ENCODE measurements around the gene NFIX.

Gene NFIX

DNA sequence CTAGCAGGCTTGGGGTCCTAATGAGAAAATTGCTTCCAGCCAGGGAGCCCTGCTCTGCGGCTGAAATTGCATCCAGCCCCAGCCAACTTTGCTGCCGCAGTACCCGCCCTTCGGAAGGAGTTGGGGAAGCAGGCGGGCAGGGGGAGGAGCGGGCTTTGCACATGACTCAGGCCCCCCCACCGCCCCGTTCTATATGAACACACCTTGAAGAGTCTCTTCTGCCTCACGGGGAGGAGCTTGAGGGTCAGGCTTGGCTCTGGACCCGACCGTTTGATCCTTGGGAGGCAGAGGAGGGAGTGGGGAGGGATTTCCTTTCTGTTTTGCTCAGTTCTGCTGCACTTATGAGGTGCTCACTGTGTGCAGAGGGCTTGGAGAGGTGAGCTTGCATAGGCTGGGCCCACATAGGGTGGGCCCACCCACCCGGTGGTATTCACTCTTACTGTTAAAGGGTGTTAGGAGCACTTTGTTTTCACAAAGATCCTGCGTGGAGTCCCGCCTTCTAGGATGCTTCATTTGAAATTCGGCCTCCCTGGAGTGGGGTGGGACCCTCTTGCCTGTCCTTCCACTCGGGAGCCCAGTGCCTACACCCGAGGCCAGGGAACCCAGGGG lies 60.9 kb downstream of the NFIX start:
- DNase-seq (ENCODE audit: low read depth), result no peak

DNA sequence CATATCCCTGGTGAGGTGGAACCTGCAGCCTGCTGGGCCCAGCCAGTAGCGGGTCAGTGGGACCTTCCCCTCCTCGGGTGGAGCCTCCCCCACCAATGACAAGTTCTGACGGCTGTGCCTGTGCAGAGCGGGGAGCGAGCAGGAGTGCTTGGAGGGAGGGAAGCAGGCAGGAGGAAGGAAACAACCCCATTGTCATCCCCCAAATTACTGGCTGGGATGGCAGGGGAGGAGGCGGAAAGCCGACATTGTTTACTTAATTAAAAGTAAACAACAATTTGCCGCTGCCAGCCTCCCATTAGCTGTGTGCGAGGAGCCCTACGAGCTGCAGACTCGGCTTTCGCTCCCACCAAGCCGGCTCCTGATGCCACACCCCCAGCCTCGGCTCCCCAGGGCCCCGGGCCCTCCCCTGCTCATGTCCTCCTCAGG lies 61.9 kb downstream of the NFIX start:
- no peak for DNase-seq (ENCODE audit: low read depth)

DNA sequence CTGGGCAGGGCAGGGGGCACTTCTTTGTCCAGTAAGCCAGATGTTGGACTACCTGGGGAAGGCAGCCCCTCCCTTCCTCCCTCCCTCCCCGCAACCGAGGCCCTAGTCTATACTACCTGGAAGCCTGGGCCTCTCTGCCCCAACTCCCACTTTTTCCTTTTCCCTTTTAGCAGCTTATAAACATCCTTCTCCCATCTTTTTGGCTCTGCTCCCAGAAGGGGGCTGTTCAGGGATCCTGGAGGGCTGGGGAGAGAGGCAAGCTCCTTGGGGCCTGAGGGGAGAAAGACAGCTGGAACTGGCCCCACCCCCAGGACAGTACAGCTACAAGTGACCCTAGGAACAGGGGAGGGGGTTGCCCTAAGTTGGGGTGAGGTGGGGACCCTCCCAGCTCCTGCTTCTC lies 62.5 kb downstream of the NFIX start:
- no peak for DNase-seq (ENCODE audit: low read depth)

DNA sequence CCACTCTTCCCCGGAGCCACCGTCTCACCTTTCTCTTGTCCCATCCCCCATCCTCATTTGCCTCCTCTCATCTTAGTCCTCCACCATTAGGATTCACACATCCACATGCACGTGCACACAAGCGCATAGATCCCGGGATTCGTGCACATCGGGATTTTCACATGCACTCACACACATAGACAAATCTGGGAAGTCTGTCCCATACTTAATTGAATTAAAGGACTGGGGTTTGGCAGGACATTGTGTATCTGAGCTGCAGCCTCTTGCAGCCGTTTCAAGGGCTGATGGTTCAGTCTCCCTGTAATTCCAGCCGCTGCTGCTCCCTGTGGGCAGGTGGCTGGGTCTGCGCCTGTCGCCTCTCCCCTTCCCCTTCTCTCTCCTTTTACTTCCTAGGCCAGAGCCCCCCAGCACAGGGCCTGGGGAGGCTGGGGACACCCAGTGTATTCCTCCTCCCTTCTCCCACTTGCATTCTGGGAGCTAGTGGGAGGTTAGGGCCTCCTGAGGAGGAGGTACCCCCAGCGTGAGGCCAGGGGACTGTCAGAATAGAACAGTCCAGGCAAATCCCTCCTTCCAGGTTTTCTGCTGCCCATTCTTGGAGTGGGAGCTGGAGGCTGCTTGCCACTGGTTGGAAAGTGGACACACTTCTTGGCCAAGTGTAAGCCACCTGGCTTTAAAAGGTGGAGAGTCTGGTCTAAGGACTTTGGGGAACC lies 63.8 kb downstream of the NFIX start:
- no peak for DNase-seq (ENCODE audit: low read depth)

DNA sequence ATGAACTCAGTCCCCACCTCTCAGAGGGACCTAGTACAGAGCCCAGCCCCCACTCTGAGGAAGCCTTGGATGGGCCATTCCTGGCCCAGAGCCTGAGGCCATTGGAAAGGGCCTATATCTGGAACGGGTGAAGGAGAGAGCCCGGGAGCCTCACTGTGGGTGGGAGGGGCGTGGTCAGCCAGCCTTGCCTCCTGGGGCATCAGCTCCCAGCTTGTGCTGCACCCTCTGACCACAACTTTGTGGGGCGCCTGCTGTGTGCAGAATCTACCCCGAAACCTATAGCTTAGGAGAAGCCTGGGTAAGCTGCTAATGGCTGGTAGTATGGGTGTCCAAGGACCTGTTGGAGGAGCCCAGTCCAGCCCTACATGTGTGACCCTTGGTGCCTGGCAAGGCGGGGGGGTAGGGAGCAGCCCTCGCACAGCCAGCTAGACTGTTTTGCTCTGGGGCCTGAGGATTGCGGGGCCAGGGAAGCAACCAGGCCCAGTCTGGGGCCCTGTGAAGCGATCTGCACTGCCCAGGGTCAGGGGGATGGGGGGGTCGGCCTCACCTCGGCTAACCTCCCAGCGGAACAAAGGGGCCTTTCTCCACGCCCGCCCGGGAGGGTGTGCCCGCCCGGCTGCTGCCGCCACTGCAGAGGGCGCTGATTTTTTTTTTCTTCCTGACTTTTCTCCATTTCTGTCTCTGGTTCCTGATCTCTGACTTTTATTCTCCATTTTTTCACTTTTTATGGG lies 65.1 kb downstream of the NFIX start:
- no peak for DNase-seq (ENCODE audit: low read depth)

DNA sequence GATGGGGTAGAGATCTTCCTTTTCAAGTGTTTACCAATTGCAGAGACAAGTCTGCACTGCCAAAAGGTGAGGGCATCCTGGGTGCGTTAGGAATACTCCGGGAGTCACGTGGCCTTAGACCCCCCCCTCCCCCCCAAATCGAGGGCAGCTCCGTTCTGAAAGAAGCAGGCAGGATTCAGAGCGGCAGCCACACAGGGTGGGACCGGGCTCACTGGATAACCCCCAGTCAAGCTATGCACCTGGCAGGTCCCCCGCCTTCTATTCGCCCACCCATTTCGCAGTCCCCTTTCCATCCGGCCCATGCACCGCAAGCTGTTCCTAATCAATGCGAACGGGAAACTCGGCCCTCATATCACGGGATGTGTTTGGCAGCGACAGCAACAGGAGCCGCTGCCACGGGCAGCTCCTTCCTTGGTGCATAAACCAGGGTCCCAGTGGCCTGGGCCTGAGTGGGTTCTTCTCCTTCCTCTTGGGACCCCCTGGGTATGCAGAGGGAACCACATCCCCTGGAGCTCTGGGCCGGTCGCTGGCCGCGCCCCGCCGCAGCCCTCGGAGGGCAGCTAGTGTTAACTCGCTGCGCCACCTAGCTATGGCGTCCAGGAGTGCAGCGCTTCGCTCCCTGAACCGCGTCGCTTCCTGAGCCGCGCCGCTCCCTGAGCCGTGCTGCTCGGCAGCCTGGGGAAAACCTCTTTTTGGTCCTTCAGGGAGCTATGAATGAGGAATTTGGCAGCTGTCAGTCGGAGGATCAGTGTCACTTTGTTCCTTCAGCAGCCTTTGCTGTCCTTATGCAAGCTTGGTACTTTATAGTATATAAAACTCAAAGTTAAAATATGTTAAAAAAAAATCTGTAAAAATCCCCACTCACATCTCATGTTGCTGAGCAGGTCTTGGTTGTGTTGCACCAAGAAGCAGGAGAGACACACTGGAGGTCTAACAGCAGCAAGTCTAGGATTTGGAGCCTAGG lies 66.0 kb downstream of the NFIX start:
- peak; percentile 56 for DNase-seq (ENCODE audit: low read depth)

DNA sequence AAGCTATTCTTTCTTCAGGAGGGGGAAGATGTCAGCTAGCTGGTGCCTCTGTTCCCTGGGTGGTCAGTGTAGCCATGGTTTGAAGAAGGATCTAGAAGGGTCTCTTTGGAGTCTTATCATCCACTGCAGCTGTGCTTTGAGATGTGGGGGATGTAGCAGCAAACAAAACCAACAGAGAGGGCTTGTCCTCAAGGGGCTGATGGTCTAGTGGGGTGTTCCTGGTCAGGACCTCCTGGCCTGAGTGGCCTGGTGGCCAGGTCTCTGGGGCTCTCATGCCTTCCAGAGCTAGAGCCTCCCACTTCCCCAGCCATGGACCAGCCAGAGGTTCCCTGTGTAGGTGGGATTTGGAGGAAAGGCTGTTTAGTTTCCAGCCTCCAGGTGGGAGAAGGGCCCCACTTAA lies 67.0 kb downstream of the NFIX start:
- no peak for DNase-seq (ENCODE audit: low read depth)

DNA sequence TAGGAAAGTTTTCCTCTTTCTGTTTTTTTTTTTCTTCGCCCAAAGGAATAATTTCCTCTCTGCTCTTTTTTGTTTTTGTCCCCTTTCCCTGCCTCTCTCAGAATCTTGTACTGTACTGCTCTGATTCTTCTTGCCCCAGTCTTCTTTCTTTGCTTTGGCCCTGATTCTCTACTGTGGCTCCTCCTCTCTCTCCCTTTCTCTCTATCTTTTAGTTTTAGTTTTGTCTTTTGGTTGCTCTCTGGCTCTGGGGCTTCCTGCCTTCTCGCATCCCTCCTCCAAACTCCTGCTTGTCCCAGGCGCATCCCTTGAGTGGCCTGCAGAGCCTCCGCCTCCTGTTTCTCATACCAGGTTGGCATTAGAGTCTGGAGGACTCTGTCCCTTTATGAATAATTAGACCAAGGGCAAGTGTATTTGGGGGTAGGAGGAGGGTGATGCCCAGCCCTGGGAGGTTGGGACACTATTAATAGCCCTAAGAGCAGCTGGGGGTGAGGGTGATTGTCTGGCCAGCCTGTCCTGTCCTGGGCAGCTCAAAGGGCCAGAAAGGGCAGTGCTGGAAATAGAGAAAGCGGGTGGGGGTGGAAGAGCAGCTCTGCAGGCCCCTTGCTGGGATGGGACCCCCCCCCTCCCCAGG lies 68.3 kb downstream of the NFIX start:
- DNase-seq (ENCODE audit: low read depth), result no peak

DNA sequence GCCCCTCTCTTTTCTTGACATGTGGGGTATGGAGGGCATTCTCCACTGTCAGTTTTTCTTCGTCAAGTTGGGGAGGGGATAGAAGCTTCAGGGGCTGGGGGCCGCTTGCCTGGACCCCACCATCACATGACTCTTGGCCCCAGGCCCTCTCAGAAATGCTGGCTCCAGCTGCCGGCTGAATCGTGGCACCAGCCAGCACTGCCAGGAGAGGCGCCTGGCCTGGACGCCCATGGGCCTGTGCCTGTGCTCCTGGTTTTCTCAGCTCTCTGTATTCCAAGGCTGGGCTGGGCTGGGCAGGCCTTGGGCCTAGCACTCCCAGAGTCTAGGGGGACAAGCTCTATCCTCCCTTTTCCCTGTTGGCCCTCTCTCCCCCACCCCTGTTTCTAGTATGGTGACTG lies 68.8 kb downstream of the NFIX start:
- no peak for DNase-seq (ENCODE audit: low read depth)

DNA sequence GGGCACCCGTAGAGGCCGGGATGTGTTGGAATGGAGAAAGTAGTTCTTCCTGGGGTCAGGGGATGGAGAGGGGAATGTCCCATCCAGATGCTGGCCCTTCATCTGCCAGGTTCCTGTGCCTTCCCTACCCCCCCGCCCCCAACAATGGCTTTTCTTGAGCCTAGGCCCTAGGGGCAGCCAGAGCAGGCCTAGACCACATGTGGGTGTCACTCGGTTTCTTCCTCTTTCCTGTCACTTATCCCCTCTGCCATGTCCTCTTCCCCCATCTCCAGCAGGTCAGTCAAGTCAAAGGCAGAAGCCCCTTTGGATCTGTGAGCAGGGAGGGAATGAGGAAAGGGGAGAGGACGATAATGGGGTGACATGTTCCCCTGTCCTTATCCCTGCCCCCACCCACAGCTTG lies 71.0 kb downstream of the NFIX start:
- DNase-seq (ENCODE audit: low read depth), result no peak

DNA sequence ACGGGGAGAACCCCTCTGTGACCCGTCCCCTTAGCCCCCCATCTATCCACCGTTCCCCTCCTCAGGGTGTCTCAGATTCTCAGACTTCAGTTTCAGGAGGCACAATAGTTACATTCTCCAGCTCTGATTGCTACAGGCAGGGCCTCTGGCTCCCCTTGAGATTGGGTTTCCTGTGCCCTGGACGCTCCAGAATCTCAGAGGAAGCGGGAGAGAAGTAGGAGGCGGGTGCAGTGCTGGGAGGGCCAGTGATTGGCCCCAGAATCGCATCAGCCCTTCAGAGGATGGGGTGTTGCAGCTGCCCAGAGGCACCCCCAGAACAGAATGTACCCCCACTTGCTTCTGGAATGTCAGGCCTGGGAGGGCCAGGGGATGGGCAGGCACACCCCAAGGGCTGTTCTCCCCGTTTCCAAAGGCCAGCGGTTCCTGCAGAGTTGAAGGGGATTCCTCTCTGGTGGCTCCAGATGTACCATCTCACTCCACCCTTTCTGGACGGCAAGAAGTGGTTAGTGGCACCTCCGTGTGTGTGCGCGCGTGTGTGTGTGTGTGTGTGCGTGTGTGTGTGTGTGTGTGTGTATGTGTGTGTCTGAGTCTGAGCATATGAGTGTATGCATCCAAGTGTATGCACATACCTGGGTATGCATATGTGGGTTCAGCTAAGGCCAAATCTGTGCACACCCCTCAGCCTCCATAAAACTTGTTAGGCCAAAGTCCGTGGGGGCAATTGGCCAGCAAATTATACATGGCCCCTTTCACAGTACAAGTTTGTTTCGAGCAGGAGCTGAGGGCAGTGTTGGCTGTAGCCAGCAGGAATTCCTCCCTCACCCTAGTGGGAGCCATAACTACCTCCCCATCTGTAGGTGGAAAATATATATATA lies 71.9 kb downstream of the NFIX start:
- no peak for DNase-seq (ENCODE audit: low read depth)

DNA sequence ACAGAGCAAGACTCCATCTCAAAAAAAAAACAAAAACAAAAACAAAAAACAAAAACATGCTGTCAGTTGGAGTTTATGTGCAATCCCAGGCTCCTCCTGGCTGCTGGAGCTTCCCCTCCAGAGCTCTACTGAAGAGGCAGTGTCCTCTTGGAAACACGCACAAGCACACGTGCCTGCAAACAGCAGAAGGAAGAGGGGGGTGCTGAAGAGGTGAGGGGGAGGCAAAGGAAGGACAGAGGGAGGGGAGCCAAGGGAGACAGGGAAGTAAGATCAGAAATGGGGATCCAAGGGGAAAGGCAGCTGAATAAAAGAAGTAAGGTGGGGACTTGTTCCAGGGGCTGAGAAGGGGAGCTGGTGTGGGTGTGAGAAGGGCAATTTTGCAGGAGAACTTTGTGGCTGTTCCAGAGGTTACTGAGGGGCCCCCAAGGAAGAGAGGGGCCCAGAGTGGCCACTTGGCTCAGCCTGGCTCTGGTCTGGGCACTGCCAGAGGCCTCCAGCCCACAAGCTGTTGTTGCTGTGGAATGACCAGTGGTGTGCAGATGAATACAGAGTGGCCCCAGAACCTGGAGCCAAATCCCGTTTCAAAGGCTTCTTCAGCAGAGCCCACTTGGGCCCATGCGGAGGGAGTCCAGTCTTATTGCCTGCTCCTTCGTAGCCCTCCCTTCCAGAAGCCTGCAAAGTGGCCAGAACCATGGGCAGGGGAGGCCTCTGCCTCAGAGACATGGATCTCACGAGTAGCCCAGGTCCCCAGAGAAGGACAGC lies 73.0 kb downstream of the NFIX start:
- no peak for DNase-seq (ENCODE audit: low read depth)

DNA sequence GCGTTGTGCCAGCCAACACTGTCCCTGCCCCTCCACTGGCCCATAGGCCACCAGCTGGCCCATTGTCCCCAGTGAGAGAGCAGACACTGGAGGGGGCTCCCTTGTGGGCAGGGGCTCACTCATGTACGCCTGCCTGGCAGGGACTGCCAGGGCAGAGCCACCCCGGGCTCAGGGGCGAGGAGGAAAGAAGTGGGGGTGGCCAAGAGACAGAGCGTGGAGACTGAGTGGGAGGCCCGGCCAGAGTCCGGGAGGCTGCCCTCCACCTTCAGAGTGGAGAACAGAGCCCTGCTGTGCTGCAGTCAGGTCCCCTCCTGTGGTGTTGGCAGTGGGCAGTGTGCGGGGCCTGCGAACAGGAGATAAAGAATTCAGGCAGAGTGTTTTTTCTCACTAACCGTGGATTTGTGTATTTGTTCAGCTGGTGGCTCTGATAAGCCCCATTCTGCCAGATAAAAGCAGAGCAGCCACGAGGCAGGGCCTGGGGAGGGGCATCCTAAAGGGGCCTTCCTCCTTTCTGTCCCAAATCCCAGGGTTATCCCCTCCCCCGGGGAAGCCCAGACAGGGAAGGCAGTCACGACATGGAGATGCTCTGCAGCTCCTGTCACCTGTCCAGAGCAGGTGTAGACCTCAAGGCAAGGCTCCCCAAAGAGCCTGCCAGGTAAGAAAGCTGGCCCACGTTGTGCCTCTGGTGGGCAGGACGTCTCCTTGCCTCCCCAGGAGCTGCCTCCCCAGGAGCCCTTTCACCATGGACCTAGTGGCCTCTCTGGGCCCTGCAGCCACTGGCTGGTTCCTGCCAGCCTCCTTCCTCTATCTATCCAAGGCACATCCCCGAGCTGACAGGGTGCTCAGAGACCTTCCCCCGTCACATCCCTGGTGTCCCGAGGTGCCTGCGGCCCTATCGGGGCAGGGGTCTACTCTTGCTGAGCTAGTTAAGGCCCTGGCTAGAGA lies 74.4 kb downstream of the NFIX start:
- no peak for DNase-seq (ENCODE audit: low read depth)

DNA sequence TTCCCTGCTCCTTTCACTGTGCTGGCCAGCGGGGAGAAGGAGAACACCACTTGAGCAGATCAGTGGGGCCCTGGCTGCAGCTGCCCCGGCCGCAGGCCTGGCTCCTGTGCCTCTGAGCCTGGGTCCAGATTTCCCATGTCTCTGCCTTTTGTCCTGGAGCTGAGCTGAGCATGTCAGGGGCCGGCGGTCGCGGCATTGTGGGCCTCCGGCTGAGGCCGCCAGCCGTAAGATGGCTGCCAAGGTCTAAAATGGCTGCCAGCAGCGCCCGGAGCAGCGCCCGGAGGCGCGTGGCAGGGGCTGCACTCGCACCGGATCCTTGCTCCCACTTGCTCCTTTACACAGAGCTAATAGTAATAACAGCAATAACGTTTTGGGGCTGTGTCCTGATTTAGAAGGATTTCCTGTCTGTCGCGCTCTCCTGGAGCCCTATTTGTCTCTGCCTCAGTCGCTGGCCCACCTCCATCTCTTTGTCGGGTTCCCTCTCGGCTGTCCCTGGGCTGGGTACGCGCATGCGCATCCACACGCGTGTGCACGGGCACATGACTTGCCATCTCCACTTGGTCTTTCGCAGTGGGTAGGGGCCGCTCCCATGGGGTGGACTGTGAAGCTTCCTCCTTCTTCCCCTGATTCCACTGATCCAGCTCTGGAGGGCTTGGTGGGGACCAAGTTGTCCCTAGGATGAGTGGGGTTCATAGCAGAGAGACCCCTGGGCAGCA lies 75.3 kb downstream of the NFIX start:
- no peak for DNase-seq (ENCODE audit: low read depth)

DNA sequence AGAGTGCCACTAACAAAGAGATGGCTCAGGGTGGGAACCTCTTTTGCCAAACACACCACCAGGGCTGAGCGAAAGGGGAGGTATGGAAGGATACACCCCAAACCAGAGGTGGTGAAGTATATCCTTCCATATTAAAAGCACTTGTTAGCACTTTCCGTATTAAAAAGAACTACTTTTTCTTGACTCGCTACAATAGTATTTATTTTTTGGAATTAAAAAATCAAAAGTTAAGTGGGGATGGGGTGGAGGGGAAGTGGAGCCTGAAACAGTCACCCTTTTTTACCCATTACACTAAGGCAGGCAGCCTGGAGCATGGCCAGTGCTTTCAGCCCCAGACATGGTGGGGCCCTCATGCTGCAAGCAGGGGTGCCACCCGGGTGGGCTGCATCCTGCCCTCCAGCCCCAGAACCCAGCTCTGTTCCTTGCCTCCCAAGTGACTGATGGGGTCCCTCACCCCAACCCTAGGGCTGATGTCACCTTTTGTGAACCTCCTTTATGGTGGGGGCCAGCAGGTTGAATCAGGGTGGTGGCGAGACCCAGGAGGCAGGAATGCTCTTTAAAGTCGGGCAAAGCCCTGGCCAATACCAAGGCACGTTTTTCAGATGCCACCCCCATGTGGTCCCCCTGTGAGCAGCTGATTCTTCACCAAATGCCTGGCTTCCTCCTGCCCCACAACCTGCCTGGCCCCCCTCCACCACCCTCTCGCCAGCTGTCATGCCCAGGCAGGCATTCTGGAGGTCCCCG lies 76.3 kb downstream of the NFIX start:
- DNase-seq (ENCODE audit: low read depth), result no peak

DNA sequence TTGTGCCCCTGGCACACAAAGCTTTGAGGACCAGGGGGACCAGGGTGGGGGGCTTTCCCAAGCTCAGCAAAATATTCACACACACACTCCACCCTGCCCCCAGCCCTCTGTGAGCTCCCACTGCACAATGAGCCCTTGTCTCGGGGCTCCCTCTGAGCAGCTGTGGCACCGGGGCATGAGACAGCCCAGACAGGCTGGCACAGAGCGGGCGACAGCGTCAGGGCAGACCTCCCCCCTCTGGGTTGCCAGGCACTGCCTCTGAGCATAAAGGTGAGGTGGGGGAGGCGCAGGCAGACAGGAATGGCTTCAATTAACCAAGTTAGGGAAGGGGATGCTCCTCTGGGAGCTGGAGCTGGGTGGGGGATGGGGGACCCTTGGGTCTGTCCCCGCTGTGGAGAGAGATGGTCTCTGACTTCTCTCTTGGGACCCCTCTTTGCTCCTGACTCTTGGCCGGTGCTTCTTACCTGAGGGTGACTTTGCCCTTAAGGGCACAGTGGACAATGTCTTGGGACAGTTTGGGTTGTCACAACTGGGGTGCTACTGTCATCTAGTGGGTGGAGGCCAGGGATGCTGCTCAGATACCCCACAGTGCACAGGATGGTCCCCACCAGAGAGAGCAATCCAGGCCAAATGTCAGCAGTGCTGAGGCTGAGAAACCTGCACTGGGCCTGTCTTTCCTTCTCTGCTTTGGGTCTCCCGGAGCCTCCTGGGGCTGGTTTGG lies 77.1 kb downstream of the NFIX start:
- no peak for DNase-seq (ENCODE audit: low read depth)

DNA sequence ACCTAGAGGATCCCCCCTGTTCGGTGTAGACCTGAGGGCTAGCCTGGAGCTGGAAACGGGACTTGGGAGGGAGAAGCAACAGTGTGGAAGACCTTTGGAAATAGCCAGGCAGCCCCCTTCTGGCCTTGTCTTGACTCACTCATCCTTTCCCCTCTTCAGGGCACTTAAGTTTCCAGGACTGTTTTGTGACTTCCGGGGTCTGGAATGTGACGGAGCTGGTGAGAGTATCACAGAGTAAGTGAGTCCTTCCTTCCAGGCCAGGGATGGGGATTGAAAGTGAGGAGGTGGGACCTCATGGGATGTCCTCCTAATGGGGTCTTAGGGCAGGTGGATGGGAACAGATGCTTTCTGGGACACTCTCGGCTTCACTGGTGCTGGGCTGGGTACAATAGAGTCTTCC lies 78.0 kb downstream of the NFIX start:
- DNase-seq (ENCODE audit: low read depth), result no peak

Data from stimulated activated CD4-positive, alpha-beta T cell treated with anti-CD3 and anti-CD28 coated beads, Interleukin-2, amount 100 ng/mL, for 4 hours (primary cell).